Nephron (organoid): Measurements from ENCODE around the gene APEH.

Experiments
- H3K27ac Mint-ChIP-seq, 3 experiments: 2 replicates each; pipeline ENCODE4 v1.8.0; 2020; ENCODE audit warnings: mixed read lengths in 3 of 3, mild to moderate bottlenecking in 2 of 3, moderate library complexity in 1 of 3
- H3K27me3 Mint-ChIP-seq: 2 replicates; pipeline ENCODE4 v1.8.0; 2021; ENCODE audit warnings: low read depth, mild to moderate bottlenecking, moderate library complexity, mixed read lengths
- H3K36me3 Mint-ChIP-seq: 2 replicates; pipeline ENCODE4 v1.8.0; 2020; ENCODE audit warnings: low read depth, mixed read lengths
- H3K4me1 Mint-ChIP-seq: 2 replicates; pipeline ENCODE4 v1.8.0; 2020; ENCODE audit warnings: mixed read lengths
- H3K4me3 Mint-ChIP-seq, 3 experiments: 2 replicates each; pipeline ENCODE4 v1.8.0; 2020; ENCODE audit warnings: mild to moderate bottlenecking in 3 of 3, mixed read lengths in 3 of 3, moderate library complexity in 2 of 3
- H3K9me3 Mint-ChIP-seq: 2 replicates; pipeline ENCODE4 v1.8.0; 2020; ENCODE audit warnings: mixed read lengths
- CTCF ChIP-seq, 3 experiments: fragments of 200-600 bp; sonication (generic); IDR thresholded peaks; one replicate each; pipeline ENCODE4 v1.5.0; 2021; ENCODE audit warnings: antibody characterized with exemption in 3 of 3; ENCODE audit not compliant: unreplicated experiment in 3 of 3

The APEH gene

DNA sequence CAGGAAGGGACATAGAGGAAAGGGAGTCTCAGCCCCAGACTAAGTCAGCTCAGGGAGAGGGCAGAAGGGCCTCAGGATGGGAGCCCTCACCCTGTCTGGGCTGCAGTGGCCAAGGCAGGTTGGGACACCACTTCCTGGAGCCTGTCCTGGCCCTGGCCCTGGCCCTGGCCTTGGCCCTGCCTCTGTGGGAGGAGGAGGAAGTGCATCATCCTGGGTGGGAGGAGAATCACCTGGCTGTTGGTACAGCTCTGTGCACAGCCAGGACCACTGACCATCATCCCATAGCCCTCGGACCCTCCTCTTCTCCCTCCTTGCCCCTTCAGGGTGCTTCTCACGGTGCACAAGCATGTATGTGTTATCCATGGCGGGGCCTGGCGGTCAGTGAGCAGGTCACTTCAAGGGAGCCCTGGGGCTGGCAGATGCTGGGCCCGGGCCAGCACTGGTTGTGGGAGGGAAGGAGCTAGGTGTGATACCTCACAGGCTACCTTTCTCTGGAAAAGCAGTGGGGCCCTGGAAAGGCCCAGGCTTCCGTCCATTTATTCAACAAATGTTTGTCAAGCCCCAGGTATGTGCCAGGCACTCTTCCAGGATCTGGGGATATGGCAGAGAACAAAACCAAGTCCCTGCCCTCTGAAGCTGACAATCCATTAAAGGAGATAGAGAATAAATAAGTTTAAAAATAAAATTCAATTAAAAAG, 8.2 kb upstream of the APEH start:
- no peak overlapping the region for H3K4me3 Mint-ChIP-seq
- H3K27ac Mint-ChIP-seq, result peak overlapping the region in 2 of 3 experiments; percentile 54 to 71
- no peaks in the 10 kb centered on the region for H3K27me3 Mint-ChIP-seq
- H3K36me3 Mint-ChIP-seq, result no peaks in the 10 kb centered on the region
- peaks cover 16% of the 10 kb centered on the region for H3K4me1 Mint-ChIP-seq
- no peaks in the 10 kb centered on the region for H3K9me3 Mint-ChIP-seq
- TF ChIP-seq CTCF (IDR thresholded peaks at IDR 0.05; ENCODE audit: unreplicated experiment in 3 of 3), result no peak

DNA sequence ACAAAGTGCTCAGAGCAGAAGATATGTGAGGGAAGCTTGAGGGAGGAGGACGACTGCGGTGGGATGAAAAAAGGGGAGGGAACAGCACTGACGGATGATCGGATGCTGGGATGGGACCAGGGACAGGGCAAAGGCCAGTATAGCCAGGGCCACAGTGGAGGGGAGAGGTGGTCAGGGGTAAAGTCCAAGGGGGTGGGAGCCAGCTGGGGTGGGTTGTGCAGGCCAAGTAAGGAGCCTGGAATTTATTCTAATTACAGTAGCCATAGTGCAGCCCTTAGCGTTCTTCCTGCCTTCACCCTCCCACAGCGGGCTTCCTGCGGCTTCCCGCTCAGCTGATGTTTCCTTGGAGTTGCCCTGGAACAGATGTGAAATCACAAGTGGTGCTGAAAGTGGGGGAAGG, 7.6 kb upstream of the APEH start:
- peaks cover 3% of the 10 kb centered on the region for H3K27me3 Mint-ChIP-seq
- H3K36me3 Mint-ChIP-seq, result no peaks in the 10 kb centered on the region
- TF ChIP-seq CTCF (IDR thresholded peaks at IDR 0.05; ENCODE audit: unreplicated experiment in 3 of 3), result no peak
- no peaks in the 10 kb centered on the region for H3K9me3 Mint-ChIP-seq
- H3K4me3 Mint-ChIP-seq, result no peak overlapping the region
- peaks cover 16% of the 10 kb centered on the region for H3K4me1 Mint-ChIP-seq
- H3K27ac Mint-ChIP-seq, result peak overlapping the region in 2 of 3 experiments; percentile 5 to 54

DNA sequence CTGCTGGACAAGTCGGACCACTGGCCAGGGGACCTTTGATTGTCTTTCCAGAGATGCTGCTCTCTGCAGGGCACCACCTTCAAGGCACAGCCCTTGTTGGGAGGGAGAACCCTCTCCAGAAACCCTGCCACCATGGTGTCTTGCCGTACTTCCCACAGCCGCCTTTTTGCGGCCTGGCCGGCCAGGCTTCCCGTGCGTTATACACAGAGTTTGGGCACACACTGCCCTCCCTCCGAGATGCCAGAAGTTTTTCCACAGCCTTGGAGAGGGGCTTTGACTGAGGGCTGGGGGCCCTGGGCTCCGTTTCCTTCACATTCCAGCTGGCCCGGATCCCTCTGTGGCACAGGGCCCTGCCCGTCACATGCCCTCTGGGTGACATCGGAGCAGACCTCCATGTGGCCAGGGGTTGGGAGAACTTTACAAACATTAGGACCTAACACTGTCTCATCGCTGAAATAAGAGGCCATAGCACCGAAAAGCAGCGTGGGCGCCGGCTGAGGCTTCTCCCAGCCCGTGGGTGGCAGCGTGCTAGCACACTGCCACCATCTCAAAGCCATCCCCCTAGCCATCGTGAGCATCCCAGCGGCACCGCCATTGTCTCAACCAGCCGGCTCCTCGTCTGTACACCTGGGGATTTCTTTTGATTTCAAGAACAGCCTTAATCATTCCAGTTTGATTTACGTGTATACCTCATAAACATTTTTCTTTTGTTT, 6.3 kb upstream of the APEH start:
- Mint-ChIP-seq H3K27ac (peak overlapping the region; percentile 18 to 52 (median 50)), H3K36me3 (no peaks in the 10 kb centered on the region)

GRCh38 chr3:49668414-49668797, 5.7 kb upstream of the APEH start:
- H3K36me3 Mint-ChIP-seq, result no peaks in the 10 kb centered on the region
- peaks cover 3% of the 10 kb centered on the region for H3K27me3 Mint-ChIP-seq
- no peaks in the 10 kb centered on the region for H3K9me3 Mint-ChIP-seq
- no peak overlapping the region for H3K4me3 Mint-ChIP-seq
- no peak for TF ChIP-seq CTCF (IDR thresholded peaks at IDR 0.05; ENCODE audit: unreplicated experiment in 3 of 3)
- peaks cover 23% of the 10 kb centered on the region for H3K4me1 Mint-ChIP-seq
- peak overlapping the region; percentile 18 to 52 (median 50) for H3K27ac Mint-ChIP-seq

More for the DNA sequence above, 6.3 kb upstream of the APEH start:
- Mint-ChIP-seq H3K27me3 (peaks cover 3% of the 10 kb centered on the region), H3K9me3 (no peaks in the 10 kb centered on the region), H3K4me1 (peaks cover 23% of the 10 kb centered on the region), H3K4me3 (no peak overlapping the region)
- no peak for TF ChIP-seq CTCF (IDR thresholded peaks at IDR 0.05; ENCODE audit: unreplicated experiment in 3 of 3)

GRCh38 chr3:49668861-49669260, 5.3 kb upstream of the APEH start:
- Mint-ChIP-seq H3K27ac (peak overlapping the region in 1 of 3 experiments; percentile 52), H3K27me3 (peaks cover 6% of the 10 kb centered on the region), H3K4me1 (peaks cover 27% of the 10 kb centered on the region), H3K4me3 (no peak overlapping the region), H3K9me3 (no peaks in the 10 kb centered on the region), H3K36me3 (no peaks in the 10 kb centered on the region)
- no peak for TF ChIP-seq CTCF (IDR thresholded peaks at IDR 0.05; ENCODE audit: unreplicated experiment in 3 of 3)
